ENCODE data around the gene FOLR2. TPM values are rescaled to one million over a fixed set of nuclear protein-coding genes. Genes with fewer than 3 reads are reported as not detected.

FOLR2 gene
- total RNA-seq, 1 experiment from 2014 or later: not detected

GRCh38 chr11:72236083-72236697 is 19.6 kb downstream of the FOLR2 start:
- in situ Hi-C loops (cut with HindIII; ENCODE audit: low pct_unique_long_range_greater_than_20kb, low sequenced_read_pairs): no loop called here

GRCh38 chr11:72236774-72237111 is 20.1 kb downstream of the FOLR2 start:
- no peak for DNase-seq (ENCODE audit: low read depth, low spot score)
- in situ Hi-C loops (cut with HindIII; ENCODE audit: low pct_unique_long_range_greater_than_20kb, low sequenced_read_pairs): no loop called here

More at GRCh38 chr11:72236083-72236697, 19.6 kb downstream of the FOLR2 start:
- DNase-seq (ENCODE audit: low read depth, low spot score): no peak

GRCh38 chr11:72237112-72237931 is 20.7 kb downstream of the FOLR2 start:
- DNase-seq (ENCODE audit: low read depth, low spot score): no peak
- in situ Hi-C loops (cut with HindIII; ENCODE audit: low pct_unique_long_range_greater_than_20kb, low sequenced_read_pairs): no loop called here

- in situ Hi-C loops (cut with HindIII; ENCODE audit: low pct_unique_long_range_greater_than_20kb, low sequenced_read_pairs): no loop called here
Measured at GRCh38 chr11:72238040-72238450, 21.5 kb downstream of the FOLR2 start.

GRCh38 chr11:72238492-72239312 is 22.1 kb downstream of the FOLR2 start:
- DNase-seq (ENCODE audit: low read depth, low spot score): no peak
- in situ Hi-C loops (cut with HindIII; ENCODE audit: low pct_unique_long_range_greater_than_20kb, low sequenced_read_pairs): no loop called here

More at GRCh38 chr11:72238040-72238450, 21.5 kb downstream of the FOLR2 start:
- peak; percentile 91 for DNase-seq (ENCODE audit: low read depth, low spot score)

GRCh38 chr11:72239313-72239848 is 22.8 kb downstream of the FOLR2 start:
- no peak for DNase-seq (ENCODE audit: low read depth, low spot score)
- in situ Hi-C loops (cut with HindIII; ENCODE audit: low pct_unique_long_range_greater_than_20kb, low sequenced_read_pairs): no loop called here

GRCh38 chr11:72239849-72240460 is 23.4 kb downstream of the FOLR2 start:
- DNase-seq (ENCODE audit: low read depth, low spot score): no peak
- in situ Hi-C loops (cut with HindIII; ENCODE audit: low pct_unique_long_range_greater_than_20kb, low sequenced_read_pairs): no loop called here

- DNase-seq (ENCODE audit: low read depth, low spot score): no peak
- in situ Hi-C loops (cut with HindIII; ENCODE audit: low pct_unique_long_range_greater_than_20kb, low sequenced_read_pairs): no loop called here
Measured at GRCh38 chr11:72240461-72241290, 24.1 kb downstream of the FOLR2 start.

- no peak for DNase-seq (ENCODE audit: low read depth, low spot score)
- in situ Hi-C loops (cut with HindIII; ENCODE audit: low pct_unique_long_range_greater_than_20kb, low sequenced_read_pairs): no loop called here
Measured at GRCh38 chr11:72241291-72241781, 24.7 kb downstream of the FOLR2 start.

GRCh38 chr11:72242141-72242540 is 25.5 kb downstream of the FOLR2 start:
- no peak for DNase-seq (ENCODE audit: low read depth, low spot score)
- in situ Hi-C loops (cut with HindIII; ENCODE audit: low pct_unique_long_range_greater_than_20kb, low sequenced_read_pairs): no loop called here

GRCh38 chr11:72243173-72244059 is 26.8 kb downstream of the FOLR2 start:
- in situ Hi-C loops (cut with HindIII; ENCODE audit: low pct_unique_long_range_greater_than_20kb, low sequenced_read_pairs): no loop called here
- no peak for DNase-seq (ENCODE audit: low read depth, low spot score)

GRCh38 chr11:72244060-72244360 is 27.4 kb downstream of the FOLR2 start, which contains the start of gene PHOX2A:
TSS of gene PHOX2A (minus strand) at chr11:72244176. CDS start at chr11:72244004, 172 bp downstream.
- DNase-seq (ENCODE audit: low read depth, low spot score): no peak
- in situ Hi-C loops (cut with HindIII; ENCODE audit: low pct_unique_long_range_greater_than_20kb, low sequenced_read_pairs): no loop called here

GRCh38 chr11:72244361-72245262 is 28.0 kb downstream of the FOLR2 start:
- in situ Hi-C loops (cut with HindIII; ENCODE audit: low pct_unique_long_range_greater_than_20kb, low sequenced_read_pairs): no loop called here
- no peak for DNase-seq (ENCODE audit: low read depth, low spot score)

GRCh38 chr11:72245263-72245816 is 28.7 kb downstream of the FOLR2 start:
- DNase-seq (ENCODE audit: low read depth, low spot score): no peak
- in situ Hi-C loops (cut with HindIII; ENCODE audit: low pct_unique_long_range_greater_than_20kb, low sequenced_read_pairs): no loop called here

- DNase-seq (ENCODE audit: low read depth, low spot score): no peak
- in situ Hi-C loops (cut with HindIII; ENCODE audit: low pct_unique_long_range_greater_than_20kb, low sequenced_read_pairs): no loop called here
Measured at GRCh38 chr11:72247584-72247983, 31.0 kb downstream of the FOLR2 start.
